ENCODE data around the gene NDUFA7.
A peak's percentile ranks its signal among the peaks of the same experiment; 100 is the strongest.
"Not testable (repeated sequence)": the region's sequence is repeated elsewhere in the genome, so short reads cannot be mapped to it uniquely, and the experiment has no call there.

The NDUFA7 gene

DNA sequence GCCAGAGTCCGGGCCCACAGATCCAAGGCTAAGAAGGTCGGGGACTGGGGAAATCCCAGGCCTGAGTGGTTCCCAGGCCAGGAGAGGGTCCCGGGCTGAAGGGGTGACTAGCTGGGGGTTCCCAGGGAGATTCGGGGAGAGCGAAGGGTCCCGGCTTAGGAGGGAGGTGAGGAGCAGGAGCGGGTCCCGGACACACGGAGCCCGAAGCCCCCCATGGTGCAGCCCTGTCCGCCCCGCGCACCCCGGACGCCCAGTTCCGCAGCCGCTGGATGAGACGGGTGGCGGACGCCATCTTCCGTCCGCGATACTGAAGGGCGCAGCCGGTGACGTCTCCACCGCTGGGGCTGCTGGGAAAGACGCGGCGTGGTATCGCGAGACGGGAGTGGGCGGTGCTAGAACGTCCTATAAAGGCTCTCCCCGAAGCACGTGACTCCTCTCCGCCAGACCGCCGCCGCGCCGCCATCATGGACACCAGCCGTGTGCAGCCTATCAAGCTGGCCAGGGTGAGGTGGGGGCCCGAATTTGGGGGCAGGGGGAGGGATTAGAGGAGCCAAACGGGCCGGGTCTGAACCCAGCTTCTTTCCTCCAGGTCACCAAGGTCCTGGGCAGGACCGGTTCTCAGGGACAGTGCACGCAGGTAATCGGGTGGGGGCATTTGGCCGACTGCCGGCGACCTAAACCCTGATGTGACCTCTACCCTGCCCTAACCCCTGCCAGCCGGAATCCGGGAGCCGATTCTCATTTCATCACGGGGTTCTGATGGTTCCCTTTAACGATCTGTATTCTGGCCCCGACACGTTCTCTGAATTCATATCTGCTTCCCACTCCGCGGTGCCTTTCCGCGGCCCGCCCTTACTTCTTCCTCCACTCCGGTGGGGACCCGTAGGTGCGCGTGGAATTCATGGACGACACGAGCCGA lies at the start of gene NDUFA7, which contains the start of gene RPS28:
Gene NDUFA7 (minus strand): TSS at position 309 of the 919 bp plus-strand sequence. CDS start 17 bp downstream, at position 292.
Gene RPS28 (plus strand): TSS at position 430 of the 919 bp plus-strand sequence. CDS start 35 bp downstream, at position 465.
- peak; percentile 91 for DNase-seq (ENCODE audit: low spot score)

DNA sequence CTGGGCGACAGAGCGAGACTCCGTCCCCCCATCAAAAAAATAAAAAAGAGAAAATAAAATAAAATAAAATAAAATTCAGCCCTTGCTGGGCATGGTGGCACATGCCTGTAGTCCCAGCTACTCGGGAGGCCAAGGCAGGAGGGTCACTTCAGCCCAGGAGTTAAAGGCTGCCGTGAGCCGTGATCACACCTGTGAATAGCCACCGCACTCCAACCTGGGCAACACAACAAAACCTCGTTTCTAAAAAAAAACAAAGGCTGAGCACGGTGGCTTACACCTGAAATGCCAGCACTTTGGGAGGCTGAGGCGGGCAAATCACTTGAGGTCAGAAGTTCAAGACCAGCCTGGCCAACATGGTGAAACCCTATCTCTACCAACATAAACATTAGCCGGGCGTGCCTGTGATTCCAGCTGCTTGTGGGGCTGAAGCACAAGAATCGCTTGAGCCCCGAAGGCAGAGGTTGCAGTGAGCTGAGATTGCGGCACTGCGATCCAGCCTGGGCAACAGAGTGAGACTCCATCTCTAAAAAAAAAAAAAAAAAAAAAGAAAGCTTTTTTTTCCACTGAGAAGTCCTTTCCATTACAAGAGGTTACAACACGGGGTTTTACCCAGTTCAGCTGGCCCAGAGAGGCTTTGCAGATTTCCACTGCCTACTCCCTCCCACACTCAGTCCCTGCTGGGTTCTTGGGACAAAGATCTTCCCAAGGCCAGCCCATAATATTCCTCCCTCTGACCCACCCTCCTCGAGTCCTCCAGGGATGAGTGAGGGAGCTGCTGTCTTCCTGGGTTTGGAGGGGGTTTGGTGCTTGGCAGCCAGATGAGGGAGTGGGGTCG lies 49.2 kb upstream of the NDUFA7 start:
- DNase-seq (ENCODE audit: low spot score) = no peak

DNA sequence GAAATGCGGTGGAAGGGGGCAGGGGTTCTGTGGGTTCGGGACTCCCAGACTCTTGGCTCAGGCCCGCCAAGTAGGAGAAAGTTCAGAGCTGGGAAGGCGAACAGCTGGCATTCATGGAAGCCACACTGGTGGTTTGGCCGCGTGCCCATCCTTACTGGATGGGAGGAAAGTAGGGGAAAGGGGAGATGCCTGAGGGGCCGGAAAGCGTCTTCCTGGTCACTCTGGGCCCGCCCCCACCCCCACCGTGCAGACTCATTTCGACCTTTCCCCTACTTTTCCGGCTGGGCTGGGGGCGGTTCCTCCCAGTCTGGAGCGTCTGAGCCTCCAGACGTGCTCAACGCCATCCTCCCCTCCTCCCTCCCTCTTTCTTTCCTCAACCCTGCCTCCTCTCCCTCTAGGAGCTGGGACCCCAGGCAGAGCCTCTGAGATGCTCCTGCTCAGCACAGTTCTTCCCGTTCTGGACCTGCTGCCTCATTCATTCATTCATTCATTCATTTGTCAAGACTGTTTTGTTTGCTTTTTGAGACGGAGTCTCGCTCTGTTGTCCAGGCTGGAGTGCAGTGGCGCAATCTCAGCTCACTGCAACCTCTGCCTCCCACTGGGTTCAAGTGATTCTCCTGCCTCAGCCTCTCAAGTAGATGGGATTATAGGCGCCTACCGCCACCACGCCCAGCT lies 46.3 kb upstream of the NDUFA7 start:
- no peak for DNase-seq (ENCODE audit: low spot score)

DNA sequence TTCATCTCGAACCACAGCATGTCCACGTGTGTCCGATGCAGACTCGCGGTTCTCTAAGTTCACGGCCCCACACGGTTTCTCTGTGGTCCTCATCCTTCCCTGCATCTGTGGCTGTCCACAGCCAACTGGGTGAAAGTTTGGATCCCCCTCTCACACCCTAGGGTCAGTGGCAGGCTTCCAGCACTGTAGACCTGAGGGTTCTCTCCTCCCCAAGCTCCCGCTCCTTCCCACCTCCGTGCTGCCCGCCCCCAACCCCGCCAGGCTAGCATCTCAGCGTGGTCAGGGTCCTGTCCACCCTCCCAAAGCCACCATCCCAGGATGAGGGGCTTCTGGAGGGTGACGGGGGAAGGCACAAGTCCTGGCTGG lies 45.8 kb upstream of the NDUFA7 start:
- no peak for DNase-seq (ENCODE audit: low spot score)

DNA sequence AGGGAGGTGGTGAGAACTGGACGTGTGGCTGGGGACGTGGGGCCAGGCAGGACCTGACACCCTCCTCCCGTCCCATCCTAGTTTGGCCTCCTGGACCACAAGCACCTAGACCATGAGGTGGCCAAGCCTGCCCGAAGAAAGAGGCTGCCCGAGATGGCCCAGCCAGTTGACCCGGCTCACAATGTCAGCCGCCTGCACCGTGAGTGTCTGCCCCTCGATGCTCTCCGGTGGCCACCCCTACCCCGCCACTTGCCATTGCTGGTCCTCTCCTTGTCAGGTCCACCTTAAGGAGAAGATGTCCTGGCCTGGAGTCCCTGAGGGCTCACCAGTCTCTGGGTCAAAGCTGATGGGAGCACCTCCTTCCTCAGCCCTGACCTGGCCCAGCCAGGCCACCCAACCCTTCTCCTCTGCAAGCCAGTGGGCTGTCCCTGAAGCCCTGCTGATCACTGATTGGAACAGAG lies 45.0 kb upstream of the NDUFA7 start:
- DNase-seq (ENCODE audit: low spot score) = no peak

DNA sequence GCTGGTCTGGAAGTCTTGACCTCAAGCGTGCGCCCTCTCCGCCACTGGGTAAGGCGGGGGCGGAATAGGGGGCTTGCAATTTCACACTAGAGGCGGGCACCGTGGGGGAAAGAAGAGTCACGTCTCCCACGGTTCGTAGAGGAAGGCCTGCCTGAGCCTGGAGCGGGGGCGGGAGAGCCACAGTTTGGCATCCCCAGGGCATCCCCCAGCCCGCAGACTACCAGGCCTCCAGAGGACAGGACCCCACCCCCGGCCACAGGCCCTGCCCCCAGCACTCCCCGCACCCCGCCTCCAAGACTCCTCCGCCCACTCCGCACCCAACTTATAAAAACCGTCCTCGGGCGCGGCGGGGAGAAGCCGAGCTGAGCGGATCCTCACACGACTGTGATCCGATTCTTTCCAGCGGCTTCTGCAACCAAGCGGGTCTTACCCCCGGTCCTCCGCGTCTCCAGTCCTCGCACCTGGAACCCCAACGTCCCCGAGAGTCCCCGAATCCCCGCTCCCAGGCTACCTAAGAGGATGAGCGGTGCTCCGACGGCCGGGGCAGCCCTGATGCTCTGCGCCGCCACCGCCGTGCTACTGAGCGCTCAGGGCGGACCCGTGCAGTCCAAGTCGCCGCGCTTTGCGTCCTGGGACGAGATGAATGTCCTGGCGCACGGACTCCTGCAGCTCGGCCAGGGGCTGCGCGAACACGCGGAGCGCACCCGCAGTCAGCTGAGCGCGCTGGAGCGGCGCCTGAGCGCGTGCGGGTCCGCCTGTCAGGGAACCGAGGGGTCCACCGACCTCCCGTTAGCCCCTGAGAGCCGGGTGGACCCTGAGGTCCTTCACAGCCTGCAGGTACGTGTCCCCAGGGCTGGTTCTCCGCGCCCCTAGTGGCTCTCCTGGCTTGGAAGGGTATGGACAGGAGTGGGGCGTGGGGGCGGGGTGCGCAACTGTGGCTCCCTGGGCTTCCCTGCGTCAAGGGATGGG lies 42.9 kb upstream of the NDUFA7 start, which contains the start of gene ANGPTL4:
Gene ANGPTL4 (plus strand): TSS at position 353 of the 969 bp plus-strand sequence. CDS start 167 bp downstream, at position 520.
- peak; percentile 47 for DNase-seq (ENCODE audit: low spot score)

DNA sequence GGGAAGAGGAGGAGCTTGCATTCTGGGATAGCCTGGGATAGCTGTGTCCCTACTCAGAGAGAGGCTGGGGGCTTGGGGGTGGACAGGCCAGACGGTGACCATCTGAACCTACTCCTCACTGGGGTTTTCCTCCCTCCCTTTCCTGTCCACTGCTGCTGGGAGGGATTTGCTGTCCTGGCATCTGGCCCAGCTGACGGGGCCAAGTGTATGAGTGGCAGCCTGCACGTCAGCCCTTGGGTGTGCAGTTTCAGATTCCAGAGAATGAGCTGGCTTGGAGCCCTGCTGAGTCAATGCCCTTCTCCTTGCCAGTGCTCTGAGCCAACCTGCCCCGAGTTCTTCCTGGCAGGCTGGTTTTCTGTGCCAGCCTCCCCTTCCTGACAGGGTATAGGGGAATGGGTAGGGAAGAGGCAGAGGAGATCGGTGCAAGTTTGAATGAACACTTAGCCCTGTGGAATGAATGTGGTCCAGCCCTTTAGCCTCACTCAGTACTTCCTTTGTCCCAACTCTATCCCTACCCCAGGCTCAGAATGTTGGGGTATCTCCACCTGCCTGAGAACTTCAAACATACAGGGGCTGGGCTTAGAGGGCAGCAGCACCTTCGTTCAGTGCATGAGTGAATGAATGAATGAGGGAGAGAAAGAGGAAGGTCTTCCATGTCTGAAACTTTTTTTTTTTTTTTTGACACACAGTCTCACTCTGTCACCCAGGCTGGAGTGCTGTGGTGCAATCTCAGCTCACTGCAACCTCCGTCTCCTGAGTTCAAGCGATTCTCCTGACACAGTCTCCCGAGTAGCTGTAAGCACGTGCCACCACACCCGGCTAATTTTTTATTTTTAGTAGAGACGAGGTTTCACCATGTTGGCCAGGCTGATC lies 41.0 kb upstream of the NDUFA7 start:
- peak; percentile 97 for DNase-seq (ENCODE audit: low spot score)

DNA sequence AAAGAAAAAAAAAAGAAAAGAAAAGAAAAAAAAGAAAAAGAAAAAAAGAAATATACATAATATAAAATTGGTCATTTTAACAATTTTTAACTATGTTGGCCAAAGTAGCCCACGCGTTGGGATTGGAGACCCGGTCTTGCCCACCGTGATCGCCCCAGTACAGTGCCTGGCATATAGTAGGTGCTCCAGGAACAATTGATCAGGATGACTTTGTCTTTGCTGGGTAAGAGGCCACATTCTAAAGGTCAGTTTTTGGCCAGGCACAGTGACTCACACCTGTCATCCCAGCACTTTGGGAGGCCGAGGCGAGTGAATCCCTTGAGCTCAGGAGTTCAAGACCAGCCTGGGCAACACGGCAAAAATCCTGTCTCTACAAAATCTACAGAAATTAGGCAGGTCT lies 39.0 kb upstream of the NDUFA7 start:
- DNase-seq (ENCODE audit: low spot score) = no peak

DNA sequence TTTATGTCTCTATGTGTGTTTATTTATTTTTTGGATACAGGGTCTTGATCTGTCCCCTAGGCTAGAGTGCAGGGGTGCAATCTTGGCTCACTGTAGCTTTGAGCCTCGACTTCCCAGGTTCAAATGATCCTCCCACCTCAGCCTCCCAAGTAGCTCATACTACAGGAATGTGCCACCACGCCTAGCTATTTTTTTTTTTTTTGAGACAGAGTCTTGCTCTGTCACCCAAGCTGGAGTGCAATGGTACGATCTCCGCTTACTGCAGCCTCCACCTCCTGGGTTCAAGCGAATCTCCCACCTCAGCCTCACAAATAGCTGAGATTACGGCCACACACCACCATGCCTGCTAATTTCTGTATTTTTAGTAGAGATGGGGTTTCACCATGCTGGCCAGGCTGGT lies 37.8 kb upstream of the NDUFA7 start:
- no peak for DNase-seq (ENCODE audit: low spot score)

DNA sequence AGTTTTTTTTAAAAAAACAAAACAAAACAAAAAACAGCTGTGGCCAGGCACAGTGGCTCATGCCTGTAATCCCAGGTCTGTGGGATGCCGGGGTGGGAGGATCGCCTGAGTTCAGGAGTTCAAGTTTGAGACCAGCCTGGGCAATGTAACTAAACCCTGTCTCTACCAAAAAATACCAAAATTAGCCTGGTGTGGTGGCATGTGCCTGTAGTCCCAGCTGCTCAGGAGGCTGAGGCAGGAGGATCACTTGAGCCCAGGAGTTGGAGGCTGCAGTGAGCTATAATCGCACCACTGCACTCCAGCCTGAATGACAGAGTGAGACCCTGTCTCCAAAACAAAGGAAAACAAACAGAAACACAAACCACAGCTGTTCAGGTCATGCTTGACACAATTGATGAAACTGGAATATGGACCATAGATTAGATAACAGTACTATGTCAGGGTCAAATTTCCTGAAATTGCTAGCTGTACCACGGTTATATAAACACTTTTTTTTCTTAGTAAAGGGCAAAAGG lies 35.9 kb upstream of the NDUFA7 start:
- no peak for DNase-seq (ENCODE audit: low spot score)

DNA sequence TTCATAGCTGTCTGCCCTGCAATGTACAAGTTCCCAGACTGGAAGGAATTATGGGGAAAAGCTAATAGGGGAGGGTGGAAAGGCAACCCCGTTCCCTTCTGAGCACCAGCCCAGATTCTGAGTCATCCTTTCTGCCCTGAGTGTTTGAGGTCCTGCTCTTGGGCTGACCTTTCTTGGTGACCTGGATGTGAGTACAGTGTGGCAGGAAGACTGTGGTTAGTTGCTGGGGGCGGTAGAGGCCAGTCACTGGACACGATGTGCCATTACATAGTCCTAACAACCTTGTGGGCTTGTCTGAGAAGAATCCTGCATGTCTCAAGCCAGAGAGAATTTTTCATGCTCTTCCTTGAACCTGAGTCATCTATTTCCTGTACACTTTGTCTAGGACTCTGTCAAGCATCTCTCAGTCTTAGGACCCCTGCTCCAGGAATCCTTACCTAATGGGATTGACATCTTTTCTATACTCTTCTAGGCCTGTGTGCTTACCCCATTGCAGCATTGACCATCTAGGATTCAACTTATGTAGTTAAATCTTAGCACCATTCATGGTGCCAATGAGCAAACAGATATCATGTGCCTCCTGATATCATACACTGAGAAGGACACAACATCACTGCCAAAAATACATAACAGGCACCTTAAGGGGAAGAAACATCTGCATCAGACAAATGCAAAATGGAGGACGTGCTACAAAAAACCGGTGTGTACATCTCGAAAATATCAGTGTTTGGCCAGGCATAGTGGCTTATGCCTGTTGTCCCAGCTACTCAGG lies 34.6 kb upstream of the NDUFA7 start:
- DNase-seq (ENCODE audit: low spot score) = peak; percentile 100

DNA sequence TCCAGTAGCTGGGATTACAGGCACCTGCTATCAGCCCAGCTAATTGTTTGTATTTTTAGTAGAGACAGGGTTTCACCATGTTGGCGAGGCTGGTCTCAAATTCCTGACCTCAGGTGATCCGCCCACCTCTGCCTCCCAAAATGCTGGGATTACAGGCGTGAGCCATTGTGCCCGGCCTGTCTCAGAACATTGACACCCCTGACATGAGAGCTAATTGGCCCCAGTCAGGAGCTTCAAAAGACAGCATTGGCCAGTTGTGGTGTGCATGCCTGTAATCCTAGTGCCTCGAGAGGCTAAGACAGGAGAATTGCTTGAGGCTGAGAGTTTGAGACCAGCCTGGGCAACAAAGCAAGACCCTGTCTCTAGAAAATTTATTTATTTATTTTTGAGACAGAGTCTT lies 31.7 kb upstream of the NDUFA7 start:
- not testable (repeated sequence) for DNase-seq (ENCODE audit: low spot score)

DNA sequence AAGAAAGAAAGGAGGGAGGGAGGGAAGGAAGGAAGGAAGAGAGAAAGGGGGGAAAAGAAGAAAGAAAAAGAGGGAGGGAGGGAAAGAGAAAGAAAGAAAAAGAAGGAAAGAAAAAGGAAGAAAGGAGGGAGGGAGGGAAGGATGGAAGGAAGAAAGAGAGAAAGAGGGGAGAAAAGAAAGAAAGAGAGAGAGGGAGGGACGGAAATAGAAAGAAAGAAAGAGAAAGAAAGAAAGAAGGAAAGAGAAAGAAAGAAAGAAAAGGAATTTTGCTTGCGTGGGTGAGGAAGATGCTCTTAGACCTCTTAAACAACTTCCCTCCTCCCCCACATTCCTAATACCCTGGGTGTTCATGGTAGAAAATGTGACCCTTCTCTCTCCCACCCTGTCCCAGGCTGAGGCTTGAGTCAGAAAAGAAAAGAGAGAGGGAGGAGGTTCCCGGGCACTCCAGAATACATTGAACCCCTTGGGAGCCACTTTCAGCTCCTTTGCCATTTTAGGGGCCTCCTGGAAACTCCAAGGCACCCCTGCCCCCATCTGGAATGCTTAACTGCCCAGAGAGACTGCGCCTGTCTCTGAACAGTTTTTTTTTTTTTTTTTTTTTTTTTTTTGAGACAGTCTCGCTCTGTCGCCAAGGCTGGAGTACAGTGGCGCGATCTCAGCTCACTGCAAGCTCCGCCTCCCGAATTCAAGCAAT lies 31.1 kb upstream of the NDUFA7 start:
- DNase-seq (ENCODE audit: low spot score) = no peak

DNA sequence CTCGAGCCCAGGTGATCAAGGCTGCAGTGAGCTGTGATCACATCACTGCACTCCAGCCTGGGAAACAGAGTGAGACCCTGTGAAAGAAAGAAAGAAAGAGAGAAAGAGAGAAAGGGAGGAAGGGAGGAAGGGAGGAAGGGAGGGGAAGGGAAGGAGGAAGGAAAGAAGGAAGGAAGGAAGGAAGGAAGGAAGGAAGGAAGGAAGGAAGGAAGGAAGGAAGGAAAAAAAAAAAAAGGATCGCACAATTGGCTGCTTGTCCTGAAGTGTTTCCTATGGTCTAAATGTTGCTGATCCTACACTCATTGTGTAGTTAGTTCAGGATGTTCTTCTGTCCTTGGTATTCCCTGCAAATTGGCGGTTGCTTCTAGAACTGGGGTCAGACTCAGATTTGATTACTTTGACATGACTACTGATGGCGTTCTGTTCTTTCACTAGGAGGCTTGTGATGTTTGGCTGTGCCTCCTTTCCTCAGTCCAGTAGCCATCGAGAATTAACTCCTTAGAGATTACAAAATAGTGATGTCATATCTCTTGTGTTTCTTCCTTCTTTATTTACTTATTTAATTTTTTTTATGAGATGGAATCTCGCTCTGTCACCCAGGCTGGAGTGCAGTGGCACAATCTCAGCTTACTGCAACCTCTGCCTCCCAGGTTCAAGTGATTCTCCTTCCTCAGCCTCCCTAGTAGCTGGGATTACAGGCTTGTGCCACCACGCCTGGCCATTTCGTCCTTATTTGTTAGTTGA lies 28.6 kb upstream of the NDUFA7 start:
- DNase-seq (ENCODE audit: low spot score) = not testable (repeated sequence)

DNA sequence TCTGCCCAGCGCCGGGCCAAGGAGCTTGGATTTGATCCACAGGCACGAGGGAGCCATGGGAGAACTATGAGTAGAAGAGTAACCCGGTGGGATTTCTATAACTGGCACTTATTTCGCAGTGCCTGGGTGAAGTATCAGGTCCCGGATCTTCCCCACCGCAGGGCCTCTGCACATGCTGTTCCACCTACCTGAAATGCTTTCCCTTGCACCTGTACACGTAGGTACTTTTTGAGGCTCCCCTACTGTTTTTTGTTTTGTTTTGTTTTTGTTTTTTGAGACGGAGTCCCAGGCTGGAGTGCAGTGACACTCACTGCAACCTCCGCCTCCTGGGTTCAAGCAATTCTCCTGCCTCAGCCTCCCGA lies 22.3 kb upstream of the NDUFA7 start:
- DNase-seq (ENCODE audit: low spot score) = no peak

DNA sequence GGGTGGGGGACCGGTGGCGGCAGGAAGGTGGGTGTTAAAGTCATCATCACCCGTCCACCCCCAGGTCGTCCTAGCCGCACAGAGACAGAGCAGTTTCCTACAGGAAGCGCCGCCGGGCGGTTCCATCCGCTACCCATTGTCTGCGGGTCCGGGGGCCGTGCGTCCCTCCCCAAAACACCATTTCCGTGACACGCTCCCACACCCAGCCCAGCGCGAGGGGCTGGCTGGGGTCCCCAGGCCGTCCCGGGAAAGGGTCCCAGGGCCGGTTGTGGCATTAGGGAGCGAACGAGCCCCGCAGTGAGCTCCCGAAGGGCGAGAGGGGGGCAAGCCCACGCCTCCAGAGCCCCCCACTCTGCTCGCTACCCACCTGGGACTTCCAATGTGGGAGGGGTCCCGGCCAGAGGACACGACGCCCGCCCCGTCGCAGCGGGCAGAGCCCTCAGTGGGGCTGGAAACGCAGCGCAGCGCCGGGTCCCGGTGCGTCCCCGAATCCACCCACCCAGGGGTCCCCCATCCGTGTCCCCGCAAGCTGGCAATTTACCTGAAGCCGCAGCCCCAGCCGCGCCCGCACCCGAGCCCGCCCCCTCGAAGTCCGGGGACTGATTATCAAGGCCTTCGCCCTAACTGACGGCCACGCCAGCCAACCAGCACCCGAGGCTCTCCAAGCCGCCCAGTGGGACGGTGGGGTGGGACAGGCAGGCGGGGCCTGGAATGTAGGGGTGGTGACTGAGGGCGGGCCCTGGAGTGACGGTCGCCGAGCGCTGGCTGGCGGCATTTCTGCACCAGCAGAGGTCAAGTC lies 21.7 kb upstream of the NDUFA7 start, which contains the start of gene KANK3:
Gene KANK3 (minus strand): TSS at position 579 of the 799 bp plus-strand sequence. CDS start 5,434 bp downstream, outside the sequence.
- peak; percentile 95 for DNase-seq (ENCODE audit: low spot score)

DNA sequence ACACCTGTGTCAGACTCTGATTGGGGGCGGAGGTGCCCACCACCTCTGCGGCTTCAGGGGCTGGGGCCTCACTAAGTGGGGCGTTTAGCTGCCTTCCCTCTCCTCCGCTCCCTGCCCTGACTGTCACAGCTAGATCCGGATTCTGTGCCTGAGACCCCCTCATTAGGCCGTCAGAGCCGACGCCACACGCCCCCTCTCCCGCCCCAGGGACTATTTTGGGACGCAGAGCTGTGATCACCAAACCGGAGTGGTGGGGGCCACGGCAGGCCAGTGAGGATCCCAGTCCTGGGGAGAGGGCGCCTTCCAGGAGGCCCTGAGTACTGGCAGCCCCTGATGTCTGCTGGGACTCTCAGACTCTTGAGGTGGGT lies 21.1 kb upstream of the NDUFA7 start:
- no peak for DNase-seq (ENCODE audit: low spot score)

Measured in kidney capillary endothelial cell (primary cell).